HG03175 (cell line): Measurements from ENCODE around the gene PTPRE.

Source experiments
- ATAC-seq: cut with Tn5 transposase; IDR thresholded peaks from one replicate; pipeline ENCODE4 v1.9.1; 2021; ENCODE audit warnings: mild to moderate bottlenecking, moderate library complexity; ENCODE audit not compliant: unreplicated experiment

PTPRE gene

DNA sequence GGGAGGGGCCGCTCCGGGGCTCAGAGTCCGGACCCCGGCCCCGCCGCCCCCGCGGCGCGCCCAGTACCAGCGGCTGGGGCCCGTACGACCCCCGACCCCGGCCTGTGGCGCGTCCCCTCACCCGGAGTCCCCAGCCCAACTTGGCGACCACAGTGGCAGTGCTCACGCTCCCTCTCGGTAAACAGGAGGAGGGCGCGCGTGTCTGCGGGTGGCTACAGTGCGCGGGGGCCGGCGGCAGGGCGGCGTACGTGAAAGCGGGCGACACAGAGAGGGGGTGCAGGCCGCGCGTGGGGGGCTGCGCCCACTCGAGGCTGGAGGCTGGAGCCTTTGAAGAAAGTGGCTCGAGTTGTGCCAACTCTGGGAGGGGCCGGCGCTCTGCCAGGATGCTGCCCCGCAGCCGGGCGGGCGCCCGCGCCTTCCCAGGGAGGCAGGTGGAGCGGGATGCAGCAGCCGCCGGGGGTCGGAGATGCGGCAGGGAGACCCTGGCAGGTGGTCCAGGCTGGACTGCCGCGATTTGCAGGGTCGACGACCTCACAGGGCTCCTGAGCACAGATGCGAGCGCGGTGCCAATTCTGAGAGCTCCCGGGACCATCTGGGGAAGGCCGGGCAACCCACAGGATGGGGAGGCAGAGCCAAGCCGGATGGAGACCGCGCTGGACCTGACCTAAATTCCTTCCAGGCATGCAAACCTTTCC, 655 bp downstream of the PTPRE start:
- ATAC-seq: no peak

DNA sequence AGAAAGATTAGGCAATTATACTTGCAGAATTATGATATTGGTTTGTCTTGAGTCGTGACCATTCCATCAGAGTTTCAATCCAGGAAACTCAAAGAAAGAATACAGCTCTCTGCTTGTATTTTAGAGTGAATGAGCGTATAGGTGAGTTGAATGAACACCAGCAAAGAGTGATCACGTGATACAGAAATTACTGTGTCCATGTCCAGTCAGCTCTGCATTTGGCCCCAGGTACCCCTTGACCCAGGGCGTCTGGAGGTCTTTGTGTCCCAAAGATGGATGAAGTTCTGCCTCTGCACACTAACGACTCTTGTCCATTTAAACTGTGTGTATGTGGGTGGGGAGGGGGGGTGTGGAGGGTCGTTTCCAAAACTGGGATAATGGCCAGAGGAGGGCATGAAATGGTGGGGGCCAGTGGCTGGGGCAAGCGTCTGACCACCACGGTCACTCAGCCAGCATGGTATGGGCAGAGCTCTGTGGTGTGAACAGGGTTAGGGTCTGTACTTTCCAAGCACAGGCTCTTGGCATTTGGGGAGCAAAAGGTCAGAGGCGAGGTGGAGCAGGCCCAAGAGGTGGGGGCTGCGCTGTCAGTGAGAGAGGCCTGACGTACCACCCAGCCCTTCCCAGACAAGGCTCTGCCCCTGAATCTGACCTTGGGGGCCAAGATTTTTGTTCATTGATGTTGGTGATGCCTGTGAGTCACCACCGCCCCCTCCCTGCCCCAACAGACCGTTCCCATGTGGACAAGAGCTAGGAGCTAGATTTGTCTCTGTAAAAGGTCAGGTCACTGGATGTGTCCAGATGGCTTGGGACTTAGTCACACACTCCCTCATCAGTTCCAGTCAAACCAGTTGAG, 1.4 kb downstream of the PTPRE start:
- no peak for ATAC-seq

DNA sequence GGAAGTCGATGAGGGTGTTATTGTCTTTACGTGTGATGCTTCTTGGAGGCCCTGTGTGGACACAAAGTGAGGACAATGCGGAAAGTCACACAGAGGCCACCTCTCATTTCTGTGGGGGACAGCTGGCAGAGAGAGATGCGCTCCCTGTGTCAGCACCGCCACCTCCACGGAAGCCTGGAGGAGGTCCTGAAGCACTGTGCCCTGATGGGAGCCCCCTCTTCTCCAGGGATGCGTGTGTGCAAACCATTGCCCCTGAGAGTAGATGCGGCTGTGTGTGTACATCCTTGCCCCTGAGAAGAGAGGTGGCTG, 2.0 kb downstream of the PTPRE start:
- ATAC-seq: no peak

DNA sequence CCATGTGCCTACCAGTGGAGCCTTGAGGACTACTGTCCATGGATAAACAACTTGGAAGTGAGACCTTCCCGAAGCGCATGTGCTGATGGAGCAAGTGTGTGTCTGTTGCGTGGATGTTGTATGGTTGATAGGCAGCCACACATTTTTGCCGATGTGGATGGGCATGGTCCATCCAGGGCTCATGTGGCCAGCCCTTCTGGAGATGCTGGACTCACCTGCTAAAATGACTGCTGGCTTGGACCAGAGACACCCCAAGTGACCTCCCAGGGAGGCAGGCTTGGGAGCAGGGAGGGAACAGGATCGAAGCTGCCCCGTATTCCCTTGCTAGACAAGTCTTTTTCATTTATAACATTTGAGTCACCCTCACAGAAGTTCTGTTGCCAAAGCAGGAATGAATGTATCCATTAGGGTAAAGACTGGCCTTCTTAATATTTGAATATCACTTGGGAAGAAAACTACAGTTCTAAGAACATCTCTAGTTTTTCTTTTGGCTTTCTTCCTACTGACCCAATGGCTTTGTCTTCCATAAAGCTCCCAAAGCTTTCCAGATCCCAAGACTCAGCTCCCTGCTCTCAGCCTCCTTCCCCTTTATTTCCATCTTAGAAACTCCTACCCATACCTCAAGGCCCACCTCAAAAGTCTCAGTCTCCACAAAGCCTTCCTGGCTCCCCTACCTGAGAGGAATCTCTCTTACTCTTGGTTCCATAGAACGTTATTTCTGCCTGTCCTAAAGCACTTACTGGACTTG, 3.0 kb downstream of the PTPRE start:
- ATAC-seq: no peak

DNA sequence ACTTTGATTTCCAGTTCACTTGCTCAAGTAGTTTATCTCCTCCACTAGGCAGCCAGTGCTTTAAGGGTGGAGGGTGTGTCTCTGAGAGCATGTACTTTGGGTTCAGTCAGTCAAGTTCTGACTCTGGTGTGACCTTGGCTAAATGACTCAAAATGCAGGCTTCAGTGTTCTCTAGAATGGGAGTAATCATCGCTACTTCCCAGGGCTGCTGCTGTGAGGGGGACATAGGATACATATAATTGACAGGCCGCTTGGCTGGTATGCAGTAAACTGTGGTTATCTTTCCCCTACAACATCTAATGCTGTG, 3.5 kb downstream of the PTPRE start:
- ATAC-seq: no peak

DNA sequence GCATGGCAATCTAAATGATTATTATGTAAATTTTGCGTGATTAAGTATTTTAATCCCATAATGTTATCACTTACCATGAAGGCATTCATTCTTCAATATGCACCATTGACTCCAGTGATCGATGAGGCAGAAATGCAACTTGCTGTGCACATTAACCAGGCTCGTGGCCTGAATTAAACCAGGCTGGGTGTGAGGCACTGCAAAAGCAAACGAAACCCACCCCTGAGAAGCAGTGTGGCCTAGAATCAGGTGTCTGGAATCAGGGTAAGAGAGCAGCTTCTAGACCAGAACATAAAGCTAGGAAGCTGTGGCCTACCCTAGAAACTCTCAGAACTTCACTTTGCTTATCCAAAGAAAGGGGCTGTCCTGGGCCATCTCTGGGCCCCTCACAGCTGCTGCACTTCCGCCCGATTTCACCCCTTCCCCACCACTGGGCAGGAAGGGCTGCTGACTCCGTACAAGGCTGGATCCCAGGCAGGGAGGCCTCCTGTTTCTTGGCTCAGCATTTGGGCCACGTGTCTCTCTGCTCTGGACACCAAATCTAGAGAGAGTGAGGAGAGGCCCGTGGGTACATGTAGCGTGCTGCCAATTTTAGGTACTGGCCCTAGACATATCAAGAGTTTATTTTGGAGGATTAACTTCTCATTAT, 4.4 kb downstream of the PTPRE start:
- ATAC-seq: no peak

DNA sequence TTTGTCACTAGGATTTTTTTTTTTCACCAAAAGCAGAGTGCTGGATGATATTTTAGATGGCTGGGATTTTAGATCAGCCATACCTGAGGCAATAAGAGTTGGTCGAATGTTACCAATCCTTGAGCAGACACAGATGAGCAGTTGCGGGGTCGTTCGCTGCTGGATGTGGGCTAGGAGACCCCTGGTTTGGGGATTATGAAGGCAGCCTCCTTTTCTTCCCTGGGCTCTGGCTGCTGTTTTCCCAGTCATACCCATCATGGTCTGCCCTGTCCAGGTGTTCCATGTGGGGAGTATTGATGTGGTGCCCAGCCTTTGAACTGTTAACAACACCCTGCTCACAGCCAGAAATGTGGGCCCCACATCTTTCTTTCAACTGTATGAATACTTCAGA, 5.0 kb downstream of the PTPRE start:
- ATAC-seq: no peak

DNA sequence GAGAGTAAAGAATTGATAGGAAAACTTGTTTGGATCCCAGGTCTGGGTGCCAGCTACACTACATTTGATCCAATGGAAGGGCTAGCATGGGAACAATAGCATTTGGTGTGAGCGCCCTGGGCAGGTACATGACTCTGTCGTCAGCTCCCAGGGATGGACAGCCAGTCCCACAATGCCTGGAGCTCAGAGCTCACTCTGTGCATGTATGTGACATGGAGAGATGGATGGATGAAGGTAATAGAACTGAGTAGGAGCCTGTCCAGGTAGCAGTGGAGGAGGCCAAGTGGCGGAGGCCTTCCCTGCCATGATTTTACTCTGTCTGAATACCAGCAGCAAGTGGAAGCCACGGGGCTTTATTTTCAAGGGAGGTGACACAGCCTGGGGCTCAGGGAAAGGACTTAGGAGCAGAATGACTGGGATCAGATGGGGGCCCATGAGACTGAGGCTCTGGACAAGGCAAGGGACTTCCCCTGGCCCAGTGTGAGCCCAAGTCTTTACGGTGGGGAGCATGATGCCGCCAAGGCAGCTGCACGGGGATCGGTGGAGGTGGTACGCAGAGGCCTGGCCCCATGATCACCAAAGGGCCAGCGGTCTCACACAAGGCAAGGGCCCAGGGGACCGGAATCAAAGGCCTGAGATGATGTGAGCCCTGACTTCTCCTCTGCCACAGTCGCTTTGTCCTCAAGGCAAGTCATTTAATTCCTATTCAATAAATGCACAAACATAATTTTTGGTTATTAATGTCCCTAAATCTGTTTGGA, 5.9 kb downstream of the PTPRE start:
- no peak for ATAC-seq

DNA sequence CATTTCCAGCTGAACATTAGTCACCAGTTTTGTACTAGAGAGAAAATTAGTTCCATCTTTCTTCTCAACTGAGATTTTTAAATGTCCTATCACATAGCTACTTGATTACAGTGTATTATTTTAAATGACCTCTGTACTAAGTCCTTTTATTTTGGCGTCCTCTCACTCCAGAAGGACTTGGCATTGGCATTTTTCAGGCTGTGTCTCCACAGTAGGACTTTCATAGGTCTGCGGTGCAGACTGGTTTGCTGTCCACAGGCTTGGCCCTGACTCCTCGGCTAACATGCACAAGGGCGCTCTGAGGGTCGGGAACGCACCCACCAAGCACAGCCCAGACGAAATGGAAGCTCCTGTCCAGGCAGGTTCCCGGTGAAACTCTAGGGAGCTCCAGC, 6.5 kb downstream of the PTPRE start:
- no peak for ATAC-seq

DNA sequence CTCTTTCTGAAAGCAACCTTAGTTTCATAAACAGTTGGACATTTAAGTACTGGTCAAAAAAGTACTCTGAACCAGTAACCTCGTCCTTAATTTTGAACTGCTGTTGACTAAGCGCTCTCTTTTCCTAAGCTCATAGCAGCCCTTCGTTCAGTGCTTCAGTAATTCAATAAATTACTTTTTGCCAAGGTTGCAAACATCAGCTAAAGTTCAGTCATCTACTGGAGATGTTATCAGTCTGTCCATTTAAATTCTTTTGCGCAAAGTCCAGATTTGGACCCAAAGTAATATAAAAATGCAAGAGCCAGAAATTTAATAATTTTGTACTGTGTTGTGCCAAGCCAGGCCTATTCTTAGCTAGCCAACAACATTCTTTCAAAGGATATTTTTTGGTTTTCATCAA, 8.4 kb downstream of the PTPRE start:
- ATAC-seq: no peak

DNA sequence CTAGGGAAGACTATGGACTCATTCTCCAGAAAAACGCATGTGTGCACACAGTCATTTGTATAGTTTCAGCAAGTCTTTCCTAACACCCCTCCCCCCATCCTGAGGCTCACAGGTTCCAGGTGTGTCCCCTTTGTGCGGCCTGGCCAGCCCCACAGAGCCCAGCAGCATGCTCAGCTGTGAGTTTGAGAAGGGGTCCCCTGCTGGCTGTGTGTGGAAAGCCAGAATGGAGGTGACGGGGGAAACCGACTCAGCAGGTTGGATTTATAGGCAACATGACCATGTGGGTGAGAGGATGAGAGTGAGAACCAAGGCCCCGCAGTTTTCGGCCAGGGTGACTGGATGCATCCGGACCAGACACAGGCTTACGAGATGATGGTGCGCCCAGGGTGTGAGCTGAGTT, 9.9 kb downstream of the PTPRE start:
- no peak for ATAC-seq

DNA sequence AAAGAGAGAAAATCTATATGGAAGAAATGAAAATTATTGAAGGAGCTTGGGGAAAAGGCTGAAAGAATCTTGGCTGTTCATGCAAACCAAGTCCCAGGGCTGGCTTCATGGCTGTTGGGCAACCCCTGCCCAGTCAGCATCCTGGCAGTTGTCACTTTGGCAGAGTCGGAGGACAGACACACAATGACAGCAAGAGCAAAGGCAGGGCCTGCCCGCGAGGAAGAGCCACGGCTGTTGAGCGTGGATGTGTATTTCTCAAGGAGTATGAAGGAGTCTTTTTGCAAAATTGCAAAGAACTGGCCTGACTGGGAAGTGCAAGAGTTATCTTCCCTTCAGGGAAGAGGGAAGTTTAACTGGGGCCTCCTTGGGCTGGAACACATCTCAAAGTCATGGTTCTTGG, 11.7 kb downstream of the PTPRE start:
- ATAC-seq: no peak

DNA sequence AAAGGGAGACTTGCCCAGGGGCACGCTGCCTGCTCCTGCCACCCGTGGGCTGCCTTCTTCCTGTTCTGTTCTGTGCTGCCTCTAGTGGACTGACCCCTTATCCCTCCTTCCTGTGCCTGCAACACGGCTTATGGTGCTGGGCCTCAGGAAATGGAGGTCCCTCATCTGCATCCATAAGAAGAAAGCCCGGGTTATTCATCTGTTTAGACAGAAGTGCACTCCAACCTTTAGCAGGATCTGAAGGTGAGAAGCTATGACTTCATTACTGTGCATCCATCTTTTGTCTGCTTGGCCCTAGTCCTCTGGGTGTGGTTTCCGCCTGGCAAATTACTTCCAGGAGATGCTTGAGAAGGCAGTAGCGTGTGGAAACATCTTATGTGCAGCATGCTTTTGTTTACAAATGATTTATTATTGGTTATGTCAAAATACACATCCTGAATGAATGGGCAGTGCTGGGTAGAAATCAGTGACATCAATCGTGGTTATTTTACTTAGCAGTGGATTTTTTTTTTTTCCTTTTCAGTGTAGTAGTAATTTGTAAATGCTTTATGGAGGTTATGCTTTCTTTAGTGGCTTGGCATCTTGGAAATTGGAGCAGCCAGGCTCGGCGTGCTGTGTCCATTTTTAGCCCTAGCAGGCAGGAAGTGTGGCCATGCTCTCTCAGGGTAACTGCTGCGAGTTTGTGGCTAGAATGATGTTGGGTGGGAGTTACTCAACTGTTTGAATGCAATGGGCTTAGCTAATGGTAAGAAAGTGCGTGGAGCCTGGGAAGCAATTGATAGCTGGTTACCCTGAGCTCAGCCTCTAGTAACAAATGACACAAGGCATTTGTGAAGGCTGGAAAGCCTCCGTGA, 12.7 kb downstream of the PTPRE start:
- peak; percentile 62 for ATAC-seq

DNA sequence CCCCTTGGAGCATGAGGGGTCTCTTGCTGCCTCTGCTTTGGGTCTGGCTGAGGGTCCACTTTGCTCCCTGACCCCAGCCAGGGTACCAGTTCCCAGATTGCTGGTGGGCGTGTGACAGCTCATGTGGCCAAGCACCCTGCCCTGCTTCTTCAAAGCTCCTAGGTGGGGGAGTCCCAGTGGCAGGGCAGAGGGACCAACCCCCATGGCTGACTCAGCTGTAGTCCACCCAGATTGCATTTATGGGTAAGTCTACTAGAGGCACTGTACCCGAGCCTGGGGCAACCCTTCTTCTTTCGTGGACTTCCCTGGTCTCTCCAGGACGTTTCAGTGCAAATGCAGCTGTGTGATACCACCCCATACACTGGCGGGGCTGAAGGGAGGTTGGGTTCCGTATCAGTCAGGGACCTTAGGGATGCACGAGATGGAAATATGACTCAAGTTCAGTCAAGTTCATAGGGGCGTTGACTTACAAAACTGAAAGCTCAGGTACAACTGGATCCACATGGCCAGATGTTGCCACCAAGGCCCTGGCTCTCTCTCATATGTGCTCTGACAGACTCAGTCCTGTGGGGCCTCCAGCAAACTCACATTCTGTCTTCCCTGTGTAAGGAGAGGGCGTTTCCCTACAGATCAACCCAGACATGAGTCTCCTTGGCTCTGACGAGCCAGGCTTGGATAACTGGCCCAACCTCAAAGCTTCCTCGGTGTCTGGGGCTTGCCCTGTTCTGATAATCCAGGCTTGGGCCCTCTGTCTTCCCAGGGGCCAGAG, 13.6 kb downstream of the PTPRE start:
- no peak for ATAC-seq

DNA sequence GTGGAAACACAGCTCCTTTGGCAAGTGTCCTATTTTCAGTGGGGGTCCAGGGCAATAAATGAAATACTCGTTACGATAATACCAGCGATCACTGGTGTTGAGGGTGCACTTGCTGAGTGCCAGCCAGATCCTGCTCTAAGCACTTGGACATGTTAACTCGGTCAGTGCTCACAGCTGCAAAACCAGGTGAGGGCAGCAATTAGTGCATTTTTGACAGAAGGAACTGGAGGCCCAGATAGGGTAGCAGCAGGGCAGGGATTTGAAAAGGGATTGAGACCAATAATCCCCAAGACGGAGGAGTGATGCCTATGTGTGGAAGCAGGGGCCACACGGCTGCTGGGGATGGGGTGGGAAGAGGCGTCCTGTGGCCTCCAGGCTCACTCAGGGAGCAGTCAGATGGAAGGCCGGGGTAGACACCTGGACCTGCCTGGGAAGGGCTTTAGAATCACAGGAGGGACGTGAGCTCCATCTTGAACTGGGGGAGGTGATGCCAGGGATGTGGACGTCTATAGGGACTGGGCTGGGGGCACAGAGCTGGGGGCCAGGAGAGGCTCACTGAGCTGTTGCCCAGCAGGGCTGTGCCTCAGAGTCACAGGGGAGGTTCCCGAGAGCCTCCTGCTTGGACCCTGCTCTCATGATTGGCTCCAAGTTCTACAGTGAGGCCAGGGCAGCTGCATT, 14.3 kb downstream of the PTPRE start:
- no peak for ATAC-seq

DNA sequence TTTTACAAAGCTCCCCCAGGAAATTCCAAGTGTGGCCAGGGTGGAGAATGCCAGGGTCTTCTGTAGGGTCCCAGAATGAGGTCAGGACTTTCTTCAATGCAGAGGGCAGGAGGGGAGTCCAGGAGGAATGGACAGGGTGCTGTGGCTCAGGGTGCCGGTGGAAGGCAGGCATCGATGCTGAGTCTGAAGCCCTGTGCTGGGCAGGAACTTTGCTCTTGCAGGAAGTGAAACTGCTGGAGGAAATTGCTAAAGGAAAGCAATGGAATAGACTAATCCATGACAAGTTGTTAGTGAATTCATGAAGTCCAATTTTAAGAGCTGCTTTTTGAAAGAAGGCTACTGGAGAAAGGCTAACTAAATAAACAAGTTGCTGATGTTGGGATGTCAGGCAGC, 14.8 kb downstream of the PTPRE start:
- no peak for ATAC-seq

DNA sequence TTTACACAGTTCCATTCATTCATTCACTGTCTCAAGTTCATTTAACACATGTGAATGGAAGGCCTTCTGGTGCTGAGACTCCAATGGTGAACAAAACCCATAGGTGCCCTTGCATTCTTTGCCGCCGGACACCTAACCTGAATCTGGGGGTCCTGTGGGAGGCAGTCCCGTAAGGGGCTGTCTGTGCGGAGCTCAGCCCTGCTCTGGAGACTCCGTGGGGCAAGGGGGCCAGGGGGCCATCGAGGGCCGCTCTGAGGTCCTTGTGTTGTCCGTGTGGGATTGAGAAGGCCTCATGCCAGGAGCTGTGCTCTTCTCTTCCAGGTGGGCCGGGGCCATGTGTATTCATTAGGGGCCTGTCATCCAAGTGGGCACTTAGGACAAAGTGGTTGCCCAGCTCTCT, 15.3 kb downstream of the PTPRE start:
- no peak for ATAC-seq

DNA sequence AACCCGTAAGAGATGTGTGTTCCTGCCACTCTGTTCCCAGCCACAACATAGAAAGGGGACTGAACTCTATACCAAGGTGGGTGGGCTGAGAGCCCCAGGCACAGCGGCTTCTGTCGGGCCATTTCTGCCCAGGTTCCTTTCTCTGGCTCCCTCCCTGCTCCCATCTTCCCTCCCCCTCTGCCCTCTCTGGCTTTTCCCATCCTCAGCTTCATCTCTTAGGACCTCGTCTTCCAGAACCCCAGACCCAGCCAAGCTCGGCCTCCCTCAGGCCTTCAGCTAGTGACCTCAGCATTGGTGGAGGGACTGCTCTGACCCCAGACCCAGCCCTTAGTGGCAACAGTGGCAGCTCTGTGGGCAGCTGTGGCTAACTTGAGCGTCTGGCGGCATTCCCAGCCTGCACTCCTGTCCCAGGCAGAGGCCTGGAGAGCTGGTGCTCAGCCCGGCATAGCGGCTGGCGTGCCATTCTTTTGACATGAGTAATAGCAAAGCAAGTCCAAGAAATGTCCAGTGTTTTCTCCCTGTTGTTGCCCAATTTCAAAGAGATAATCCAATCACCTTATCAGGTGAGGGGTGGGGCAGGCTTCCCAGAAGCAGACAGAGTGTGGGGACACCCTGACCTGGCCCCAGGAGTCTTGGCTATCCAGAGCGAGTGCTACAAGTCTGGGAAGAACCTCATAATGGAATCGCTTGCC, 15.9 kb downstream of the PTPRE start:
- ATAC-seq: no peak
